Stimulated activated memory B cell treated with anti-CD40 and anti-IgM and Interleukin-4, amounts not matched to agents 10 μg/mL and 1 μg/mL and 100 μg/mL, for 72 hours (primary cell): ENCODE results near the gene SDK1.

Experiments used
- ATAC-seq: fragments of 150-1000 bp; cut with Tn5 transposase; 2 replicates; pipeline ENCODE4 v1.10.0; 2021
- H3K27ac Mint-ChIP-seq: one replicate; pipeline ENCODE4 v1.8.0; 2022; ENCODE audit warnings: mild to moderate bottlenecking, mixed read lengths
- H3K27me3 Mint-ChIP-seq: one replicate; pipeline ENCODE4 v1.8.0; 2022; ENCODE audit warnings: mixed read lengths
- H3K36me3 Mint-ChIP-seq: one replicate; pipeline ENCODE4 v1.8.0; 2022; ENCODE audit warnings: mixed read lengths
- H3K4me1 Mint-ChIP-seq: one replicate; pipeline ENCODE4 v1.8.0; 2022; ENCODE audit warnings: mixed read lengths
- H3K4me3 Mint-ChIP-seq: one replicate; pipeline ENCODE4 v1.8.0; 2022; ENCODE audit warnings: mild to moderate bottlenecking, moderate library complexity, mixed read lengths
- H3K9me3 Mint-ChIP-seq: one replicate; pipeline ENCODE4 v1.8.0; 2022; ENCODE audit warnings: mixed read lengths

The SDK1 gene

GRCh38 chr7:3971323-3971722 lies 670.3 kb downstream of the SDK1 start:
- Mint-ChIP-seq H3K4me3 (no peak overlapping the region), H3K36me3 (no peaks in the 10 kb centered on the region), H3K9me3 (peaks cover 3% of the 10 kb centered on the region), H3K4me1 (no peaks in the 10 kb centered on the region), H3K27ac (no peak overlapping the region), H3K27me3 (peaks cover 46% of the 10 kb centered on the region)
- no peak for ATAC-seq

GRCh38 chr7:3973264-3973663 lies 672.2 kb downstream of the SDK1 start:
- Mint-ChIP-seq H3K4me3 (no peak overlapping the region), H3K9me3 (peaks cover 3% of the 10 kb centered on the region), H3K4me1 (no peaks in the 10 kb centered on the region), H3K27me3 (peaks cover 45% of the 10 kb centered on the region), H3K36me3 (no peaks in the 10 kb centered on the region), H3K27ac (no peak overlapping the region)
- ATAC-seq: no peak

- Mint-ChIP-seq H3K4me1 (no peaks in the 10 kb centered on the region), H3K4me3 (no peak overlapping the region), H3K27me3 (peaks cover 45% of the 10 kb centered on the region), H3K27ac (no peak overlapping the region), H3K36me3 (no peaks in the 10 kb centered on the region), H3K9me3 (no peaks in the 10 kb centered on the region)
- no peak for ATAC-seq
These were observed 673.3 kb downstream of the SDK1 start for GRCh38 chr7:3974329-3974728.

GRCh38 chr7:3975371-3975770 lies 674.3 kb downstream of the SDK1 start:
- ATAC-seq: no peak
- H3K4me3 Mint-ChIP-seq: no peak overlapping the region
- H3K9me3 Mint-ChIP-seq: no peaks in the 10 kb centered on the region
- H3K36me3 Mint-ChIP-seq: no peaks in the 10 kb centered on the region
- H3K27ac Mint-ChIP-seq: no peak overlapping the region
- peaks cover 42% of the 10 kb centered on the region for H3K27me3 Mint-ChIP-seq
- no peaks in the 10 kb centered on the region for H3K4me1 Mint-ChIP-seq

GRCh38 chr7:3977391-3977790 lies 676.3 kb downstream of the SDK1 start:
- H3K9me3 Mint-ChIP-seq: no peaks in the 10 kb centered on the region
- no peak for ATAC-seq
- H3K4me1 Mint-ChIP-seq: no peaks in the 10 kb centered on the region
- H3K27ac Mint-ChIP-seq: no peak overlapping the region
- no peak overlapping the region for H3K4me3 Mint-ChIP-seq
- H3K36me3 Mint-ChIP-seq: no peaks in the 10 kb centered on the region
- peaks cover 22% of the 10 kb centered on the region for H3K27me3 Mint-ChIP-seq

- peaks cover 12% of the 10 kb centered on the region for H3K27me3 Mint-ChIP-seq
- H3K9me3 Mint-ChIP-seq: no peaks in the 10 kb centered on the region
- H3K27ac Mint-ChIP-seq: no peak overlapping the region
- no peak for ATAC-seq
- no peak overlapping the region for H3K4me3 Mint-ChIP-seq
- H3K36me3 Mint-ChIP-seq: no peaks in the 10 kb centered on the region
- no peaks in the 10 kb centered on the region for H3K4me1 Mint-ChIP-seq
These were observed 677.8 kb downstream of the SDK1 start for GRCh38 chr7:3978839-3979238.

GRCh38 chr7:3979611-3980299 lies 678.7 kb downstream of the SDK1 start:
- no peaks in the 10 kb centered on the region for H3K9me3 Mint-ChIP-seq
- H3K4me1 Mint-ChIP-seq: no peaks in the 10 kb centered on the region
- H3K4me3 Mint-ChIP-seq: no peak overlapping the region
- H3K27ac Mint-ChIP-seq: no peak overlapping the region
- H3K27me3 Mint-ChIP-seq: peaks cover 3% of the 10 kb centered on the region
- no peak for ATAC-seq
- no peaks in the 10 kb centered on the region for H3K36me3 Mint-ChIP-seq

GRCh38 chr7:3980300-3980643 lies 679.2 kb downstream of the SDK1 start:
- H3K36me3 Mint-ChIP-seq: no peaks in the 10 kb centered on the region
- ATAC-seq: no peak
- H3K9me3 Mint-ChIP-seq: no peaks in the 10 kb centered on the region
- H3K27me3 Mint-ChIP-seq: no peaks in the 10 kb centered on the region
- no peaks in the 10 kb centered on the region for H3K4me1 Mint-ChIP-seq
- no peak overlapping the region for H3K27ac Mint-ChIP-seq
- H3K4me3 Mint-ChIP-seq: no peak overlapping the region

GRCh38 chr7:3981281-3981680 lies 680.2 kb downstream of the SDK1 start:
- H3K4me1 Mint-ChIP-seq: no peaks in the 10 kb centered on the region
- no peak for ATAC-seq
- H3K9me3 Mint-ChIP-seq: no peaks in the 10 kb centered on the region
- H3K27me3 Mint-ChIP-seq: no peaks in the 10 kb centered on the region
- no peak overlapping the region for H3K4me3 Mint-ChIP-seq
- H3K27ac Mint-ChIP-seq: no peak overlapping the region
- no peaks in the 10 kb centered on the region for H3K36me3 Mint-ChIP-seq

- no peak overlapping the region for H3K27ac Mint-ChIP-seq
- H3K4me1 Mint-ChIP-seq: no peaks in the 10 kb centered on the region
- H3K27me3 Mint-ChIP-seq: no peaks in the 10 kb centered on the region
- no peaks in the 10 kb centered on the region for H3K9me3 Mint-ChIP-seq
- ATAC-seq: no peak
- no peaks in the 10 kb centered on the region for H3K36me3 Mint-ChIP-seq
- H3K4me3 Mint-ChIP-seq: no peak overlapping the region
These were observed 683.4 kb downstream of the SDK1 start for GRCh38 chr7:3984456-3984855.

GRCh38 chr7:3986927-3987326 lies 685.9 kb downstream of the SDK1 start:
- H3K4me3 Mint-ChIP-seq: no peak overlapping the region
- H3K9me3 Mint-ChIP-seq: no peaks in the 10 kb centered on the region
- H3K27me3 Mint-ChIP-seq: no peaks in the 10 kb centered on the region
- H3K4me1 Mint-ChIP-seq: no peaks in the 10 kb centered on the region
- no peaks in the 10 kb centered on the region for H3K36me3 Mint-ChIP-seq
- no peak for ATAC-seq
- H3K27ac Mint-ChIP-seq: no peak overlapping the region

- H3K4me1 Mint-ChIP-seq: no peaks in the 10 kb centered on the region
- no peak overlapping the region for H3K27ac Mint-ChIP-seq
- ATAC-seq: no peak
- no peaks in the 10 kb centered on the region for H3K36me3 Mint-ChIP-seq
- H3K9me3 Mint-ChIP-seq: no peaks in the 10 kb centered on the region
- H3K4me3 Mint-ChIP-seq: no peak overlapping the region
- H3K27me3 Mint-ChIP-seq: no peaks in the 10 kb centered on the region
These were observed 686.4 kb downstream of the SDK1 start for GRCh38 chr7:3987426-3987927.

- ATAC-seq: no peak
- H3K27ac Mint-ChIP-seq: no peak overlapping the region
- no peaks in the 10 kb centered on the region for H3K4me1 Mint-ChIP-seq
- no peak overlapping the region for H3K4me3 Mint-ChIP-seq
- peaks cover 8% of the 10 kb centered on the region for H3K27me3 Mint-ChIP-seq
- H3K36me3 Mint-ChIP-seq: no peaks in the 10 kb centered on the region
- H3K9me3 Mint-ChIP-seq: no peaks in the 10 kb centered on the region
These were observed 688.7 kb downstream of the SDK1 start for GRCh38 chr7:3989723-3990122.

- H3K27me3 Mint-ChIP-seq: peaks cover 23% of the 10 kb centered on the region
- no peak overlapping the region for H3K4me3 Mint-ChIP-seq
- H3K36me3 Mint-ChIP-seq: no peaks in the 10 kb centered on the region
- no peak overlapping the region for H3K27ac Mint-ChIP-seq
- no peak for ATAC-seq
- H3K4me1 Mint-ChIP-seq: no peaks in the 10 kb centered on the region
- H3K9me3 Mint-ChIP-seq: no peaks in the 10 kb centered on the region
These were observed 690.7 kb downstream of the SDK1 start for GRCh38 chr7:3991731-3992231.

GRCh38 chr7:3992841-3993240 lies 691.8 kb downstream of the SDK1 start:
- H3K4me1 Mint-ChIP-seq: no peaks in the 10 kb centered on the region
- no peaks in the 10 kb centered on the region for H3K36me3 Mint-ChIP-seq
- H3K27me3 Mint-ChIP-seq: peaks cover 29% of the 10 kb centered on the region
- H3K9me3 Mint-ChIP-seq: no peaks in the 10 kb centered on the region
- H3K27ac Mint-ChIP-seq: no peak overlapping the region
- no peak for ATAC-seq
- H3K4me3 Mint-ChIP-seq: no peak overlapping the region

- ATAC-seq: no peak
- no peaks in the 10 kb centered on the region for H3K36me3 Mint-ChIP-seq
- no peaks in the 10 kb centered on the region for H3K9me3 Mint-ChIP-seq
- peaks cover 42% of the 10 kb centered on the region for H3K27me3 Mint-ChIP-seq
- H3K4me3 Mint-ChIP-seq: no peak overlapping the region
- H3K4me1 Mint-ChIP-seq: no peaks in the 10 kb centered on the region
- H3K27ac Mint-ChIP-seq: no peak overlapping the region
These were observed 693.7 kb downstream of the SDK1 start for GRCh38 chr7:3994764-3995163.
